ENCODE data around the gene SFXN5. TPM values are rescaled to one million over a fixed set of nuclear protein-coding genes. Genes with fewer than 3 reads are reported as not detected.

The SFXN5 gene
- total RNA-seq, 1 donor from 2014 or later: 9.8 TPM

GRCh38 chr2:72972352-72973136 lies 99.0 kb downstream of the SFXN5 start:
- H3K4me1 ChIP-seq: no peaks in the 10 kb centered on the region
- H3K4me3 ChIP-seq: no peak overlapping the region
- DNase-seq (ENCODE audit: extremely low spot score in 2 of 2): no peak
- intact Hi-C loops (cut with DNase I): no loop called here
- no peaks in the 10 kb centered on the region for H3K36me3 ChIP-seq
- TF ChIP-seq POLR2AphosphoS5 (IDR thresholded peaks at IDR 0.05; ENCODE audit: insufficient read depth in 1 of 2, low read depth in 1 of 2) (no peak), CTCF (IDR thresholded peaks at IDR 0.05) (no peak), POLR2A (IDR thresholded peaks at IDR 0.05) (no peak)
- no peaks in the 10 kb centered on the region for H3K9me3 ChIP-seq
- H3K27ac ChIP-seq: no peak overlapping the region
- H3K27me3 ChIP-seq: no peaks in the 10 kb centered on the region

DNA sequence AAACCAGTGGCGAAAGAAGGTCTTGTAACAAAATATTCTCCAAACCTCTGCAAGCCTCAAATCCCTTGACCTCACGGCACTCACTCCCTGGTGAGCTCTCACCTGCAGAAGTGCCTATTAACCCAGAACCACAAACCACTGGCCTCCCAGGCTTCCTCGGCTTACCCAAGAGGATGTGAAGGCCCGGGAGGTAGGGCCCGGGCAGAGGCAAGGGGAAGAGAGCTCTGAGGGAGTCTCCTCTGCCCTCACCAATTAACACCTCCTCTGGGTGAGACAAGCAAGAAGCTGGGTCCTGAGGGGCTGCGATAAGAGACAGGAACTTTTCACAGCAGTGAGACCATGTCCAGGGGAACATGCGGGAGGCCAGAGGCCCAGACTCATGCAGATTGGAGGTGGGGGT lies 100.5 kb downstream of the SFXN5 start:
- intact Hi-C loops (cut with DNase I): no loop called here
- no peaks in the 10 kb centered on the region for H3K4me1 ChIP-seq
- H3K36me3 ChIP-seq: no peaks in the 10 kb centered on the region
- no peak overlapping the region for H3K4me3 ChIP-seq
- no peak overlapping the region for H3K27ac ChIP-seq
- H3K9me3 ChIP-seq: no peaks in the 10 kb centered on the region
- TF ChIP-seq POLR2AphosphoS5 (IDR thresholded peaks at IDR 0.05; ENCODE audit: insufficient read depth in 1 of 2, low read depth in 1 of 2) (no peak), POLR2A (IDR thresholded peaks at IDR 0.05) (no peak), CTCF (IDR thresholded peaks at IDR 0.05) (no peak)
- no peaks in the 10 kb centered on the region for H3K27me3 ChIP-seq
- DNase-seq (ENCODE audit: extremely low spot score in 2 of 2): no peak

DNA sequence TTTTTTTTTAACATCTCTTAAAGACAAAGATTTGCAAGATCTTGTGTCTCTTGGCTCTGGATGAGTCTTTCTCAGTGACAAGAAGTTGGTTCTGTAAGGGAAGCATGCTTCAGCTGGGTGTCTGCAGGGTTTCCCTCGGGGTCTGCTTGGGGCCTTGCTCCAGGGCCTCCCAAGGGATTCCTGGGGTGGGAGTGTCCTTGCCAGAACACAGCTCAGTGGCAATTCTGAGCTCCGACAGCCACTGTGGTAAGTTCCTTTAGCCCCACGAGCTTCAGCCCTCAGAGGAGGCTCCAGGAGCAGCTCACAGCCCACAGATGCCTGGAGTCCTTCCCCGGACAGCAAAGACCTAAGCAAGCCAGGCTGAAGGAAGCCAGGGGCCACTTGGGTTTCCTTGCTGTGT lies 101.8 kb downstream of the SFXN5 start:
- H3K27ac ChIP-seq: no peak overlapping the region
- no peak for DNase-seq (ENCODE audit: extremely low spot score in 2 of 2)
- H3K9me3 ChIP-seq: no peaks in the 10 kb centered on the region
- no peaks in the 10 kb centered on the region for H3K4me1 ChIP-seq
- TF ChIP-seq POLR2A (IDR thresholded peaks at IDR 0.05) (no peak), POLR2AphosphoS5 (IDR thresholded peaks at IDR 0.05; ENCODE audit: insufficient read depth in 1 of 2, low read depth in 1 of 2) (no peak), CTCF (IDR thresholded peaks at IDR 0.05) (no peak)
- H3K36me3 ChIP-seq: no peaks in the 10 kb centered on the region
- no peaks in the 10 kb centered on the region for H3K27me3 ChIP-seq
- intact Hi-C loops (cut with DNase I): no loop called here
- H3K4me3 ChIP-seq: no peak overlapping the region

- Histone ChIP-seq H3K27me3 (no peaks in the 10 kb centered on the region), H3K4me3 (no peak overlapping the region), H3K9me3 (no peaks in the 10 kb centered on the region), H3K27ac (no peak overlapping the region), H3K36me3 (no peaks in the 10 kb centered on the region), H3K4me1 (no peaks in the 10 kb centered on the region)
- DNase-seq (ENCODE audit: extremely low spot score in 2 of 2): no peak
- intact Hi-C loops (cut with DNase I): no loop called here
- no peak for TF ChIP-seq CTCF (IDR thresholded peaks at IDR 0.05)
- no peak for TF ChIP-seq POLR2AphosphoS5 (IDR thresholded peaks at IDR 0.05; ENCODE audit: insufficient read depth in 1 of 2, low read depth in 1 of 2)
- TF ChIP-seq POLR2A (IDR thresholded peaks at IDR 0.05): no peak
Measured at GRCh38 chr2:72968286-72968685, 103.2 kb downstream of the SFXN5 start.

GRCh38 chr2:72965770-72966450 lies 105.6 kb downstream of the SFXN5 start:
- H3K4me3 ChIP-seq: no peak overlapping the region
- H3K4me1 ChIP-seq: no peaks in the 10 kb centered on the region
- no peaks in the 10 kb centered on the region for H3K36me3 ChIP-seq
- no peaks in the 10 kb centered on the region for H3K27me3 ChIP-seq
- intact Hi-C loops (cut with DNase I): no loop called here
- H3K27ac ChIP-seq: no peak overlapping the region
- no peaks in the 10 kb centered on the region for H3K9me3 ChIP-seq
- DNase-seq (ENCODE audit: extremely low spot score in 2 of 2): no peak
- no peak for TF ChIP-seq CTCF (IDR thresholded peaks at IDR 0.05)

Measured in vagina (tissue), 2 donors.